Amniotic stem cell (primary cell): ENCODE data around the gene SFSWAP.
"Not testable (repeated sequence)": the region's sequence is repeated elsewhere in the genome, so short reads cannot be mapped to it uniquely, and the experiment has no call there.

ENCODE experiments used
- DNase-seq: peaks from one replicate; lab custom pipeline; 2025; lab: John Stamatoyannopoulos, UW

The SFSWAP gene

DNA sequence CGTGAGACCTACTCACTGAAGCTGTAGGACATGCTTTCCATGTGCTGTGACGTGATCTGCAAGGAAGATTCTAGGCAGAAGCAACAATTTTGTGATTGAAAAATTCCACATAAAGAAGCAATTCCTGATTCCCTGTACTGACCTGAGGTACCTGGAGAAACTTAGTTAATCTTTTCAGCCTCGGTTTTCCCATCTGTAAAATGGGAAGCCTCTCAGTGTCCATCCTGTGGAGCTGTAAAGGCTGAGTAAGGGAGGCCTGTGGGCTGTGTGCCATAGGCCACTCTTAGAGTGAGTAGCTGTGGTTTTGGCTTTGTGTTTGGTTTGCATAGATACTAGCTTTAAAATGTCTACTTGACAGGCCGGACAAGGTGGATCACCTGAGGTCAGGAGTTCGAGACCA, 50.7 kb downstream of the SFSWAP start:
- DNase-seq: no peak

DNA sequence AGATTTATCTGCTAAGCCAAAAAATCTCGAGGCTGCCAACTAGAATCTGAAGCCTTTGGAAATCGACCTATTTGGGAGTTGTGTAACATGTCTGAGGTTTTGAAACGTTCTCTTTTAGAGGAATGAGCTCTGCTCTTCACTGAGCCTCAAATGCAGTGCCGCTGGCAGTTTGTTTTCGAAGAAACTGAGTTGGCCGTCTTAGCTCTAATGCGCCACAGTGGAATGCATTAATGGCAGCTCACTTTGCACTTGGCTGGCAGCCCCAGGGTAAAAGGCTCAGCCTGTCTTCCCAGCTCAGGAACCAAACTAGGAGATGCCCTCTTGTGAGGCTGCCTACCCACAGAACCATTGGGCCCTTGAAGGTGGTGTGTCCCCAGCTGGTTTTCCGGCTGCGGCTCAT, 53.8 kb downstream of the SFSWAP start:
- no peak for DNase-seq

DNA sequence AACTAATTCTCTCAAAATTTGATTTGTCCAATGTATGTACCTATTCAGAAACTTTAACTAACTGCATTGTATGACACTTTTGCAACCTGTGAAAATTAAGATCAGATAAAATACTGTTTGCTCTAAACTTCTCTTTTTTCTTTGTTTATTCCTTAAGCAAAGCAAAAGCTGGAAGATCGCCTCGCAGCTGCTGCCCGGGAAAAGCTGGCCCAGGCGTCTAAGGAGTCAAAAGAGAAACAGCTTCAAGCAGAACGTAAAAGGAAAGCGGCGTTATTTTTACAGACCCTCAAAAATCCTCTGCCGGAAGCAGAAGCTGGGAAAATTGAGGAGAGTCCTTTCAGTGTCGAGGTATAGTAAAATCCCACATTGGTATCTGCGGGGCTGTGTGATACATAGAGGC, 55.1 kb downstream of the SFSWAP start:
- no peak for DNase-seq

DNA sequence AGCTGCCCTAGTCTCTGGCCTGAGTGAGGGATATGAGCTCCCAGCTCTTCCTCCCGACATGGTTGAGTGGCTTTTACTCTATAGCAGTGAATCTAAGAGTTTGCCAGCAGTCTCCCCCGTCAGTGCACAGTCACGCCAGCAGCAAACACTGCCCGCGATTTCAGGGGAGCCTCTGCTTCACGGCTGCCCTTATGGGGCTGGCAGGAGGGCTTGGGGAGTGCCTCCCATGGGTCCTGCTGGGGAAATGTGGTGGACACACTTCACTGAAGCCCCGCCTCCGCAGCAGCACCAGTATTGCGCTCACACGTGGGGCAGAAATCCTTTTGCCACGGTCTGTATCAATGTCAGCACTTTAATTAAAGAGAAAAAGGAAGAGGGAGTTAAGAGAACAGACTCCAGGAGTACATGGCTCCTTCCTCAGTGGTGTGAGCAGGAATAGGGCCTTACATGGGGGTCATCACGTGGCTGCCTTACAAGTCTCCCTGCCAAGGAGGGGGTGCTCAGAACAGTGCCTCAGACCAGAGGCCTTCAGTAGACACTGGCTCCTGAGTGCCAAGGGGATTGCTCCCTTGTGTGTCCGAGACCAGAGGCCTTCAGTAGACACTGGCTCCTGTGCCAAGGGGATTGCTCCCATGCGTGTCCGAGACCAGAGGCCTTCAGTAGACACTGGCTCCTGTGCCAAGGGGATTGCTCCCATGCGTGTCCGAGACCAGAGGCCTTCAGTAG, 55.7 kb downstream of the SFSWAP start:
- DNase-seq: no peak

DNA sequence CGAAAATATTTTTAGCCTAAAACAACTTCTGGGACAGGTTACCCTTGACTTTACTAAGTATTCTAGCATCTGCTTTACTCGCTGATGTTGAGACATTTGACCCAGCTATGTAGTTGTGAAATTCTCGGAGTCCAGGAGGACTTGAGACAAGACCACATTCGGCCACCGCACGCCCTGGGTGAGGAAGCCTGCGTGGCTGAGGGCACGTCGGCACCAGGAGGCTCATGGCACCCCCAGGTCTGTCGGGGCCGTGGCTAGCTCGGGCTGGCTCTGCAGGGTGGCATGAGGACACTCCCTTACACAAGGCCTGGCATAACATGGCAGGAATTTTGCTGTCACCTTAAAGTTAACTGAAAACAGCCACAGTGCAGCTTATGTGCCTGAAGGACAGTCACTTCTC, 59.2 kb downstream of the SFSWAP start:
- no peak for DNase-seq

DNA sequence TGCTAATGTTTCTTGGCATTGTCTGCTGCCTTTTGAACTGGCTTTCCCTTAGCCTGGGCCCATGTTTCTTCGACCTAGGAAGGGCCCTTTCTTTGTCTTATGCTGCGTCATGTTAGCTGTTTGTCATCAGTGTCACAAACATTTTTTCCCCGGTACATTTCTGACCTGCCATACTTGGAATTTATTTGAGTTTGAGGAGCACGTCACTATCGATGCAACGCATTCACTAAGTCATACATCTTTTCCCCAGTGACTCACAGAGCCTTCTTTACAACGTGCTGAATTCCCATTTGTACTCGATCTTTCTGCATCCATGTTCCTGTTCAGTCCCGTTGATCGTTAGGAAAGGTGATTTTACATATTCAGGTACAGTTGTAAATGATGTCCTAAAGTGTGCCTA, 61.1 kb downstream of the SFSWAP start:
- DNase-seq: no peak

DNA sequence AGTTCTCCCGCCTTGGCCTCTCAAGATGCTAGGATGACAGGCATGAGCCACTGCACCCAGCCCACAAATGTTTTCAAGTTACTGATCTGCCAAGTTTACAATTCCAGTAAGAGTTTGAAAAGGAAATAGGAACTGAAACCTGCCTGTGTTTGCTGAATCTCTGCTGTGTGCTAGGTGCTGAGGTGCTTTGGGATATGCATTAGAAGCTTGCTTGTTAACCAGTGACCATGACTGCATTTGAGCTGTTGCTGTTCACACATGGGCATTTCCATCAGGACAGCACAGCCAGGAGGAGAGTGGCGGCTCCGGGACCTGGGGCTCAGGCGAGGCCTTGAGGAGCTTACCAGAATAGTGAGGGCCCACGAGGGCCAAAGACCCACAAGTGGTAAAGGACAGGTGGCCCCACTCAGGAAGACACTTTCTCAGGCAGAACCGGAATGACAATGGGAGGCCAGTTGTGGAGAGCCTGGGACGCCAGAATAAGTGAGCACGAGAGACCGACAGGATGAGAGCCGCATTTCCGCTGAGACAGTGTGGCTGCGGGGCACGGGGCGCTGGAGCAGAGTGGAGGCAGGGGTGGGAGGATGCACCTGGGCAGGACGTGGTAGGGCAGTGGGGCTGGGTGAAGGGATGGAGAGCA, 62.8 kb downstream of the SFSWAP start:
- no peak for DNase-seq

DNA sequence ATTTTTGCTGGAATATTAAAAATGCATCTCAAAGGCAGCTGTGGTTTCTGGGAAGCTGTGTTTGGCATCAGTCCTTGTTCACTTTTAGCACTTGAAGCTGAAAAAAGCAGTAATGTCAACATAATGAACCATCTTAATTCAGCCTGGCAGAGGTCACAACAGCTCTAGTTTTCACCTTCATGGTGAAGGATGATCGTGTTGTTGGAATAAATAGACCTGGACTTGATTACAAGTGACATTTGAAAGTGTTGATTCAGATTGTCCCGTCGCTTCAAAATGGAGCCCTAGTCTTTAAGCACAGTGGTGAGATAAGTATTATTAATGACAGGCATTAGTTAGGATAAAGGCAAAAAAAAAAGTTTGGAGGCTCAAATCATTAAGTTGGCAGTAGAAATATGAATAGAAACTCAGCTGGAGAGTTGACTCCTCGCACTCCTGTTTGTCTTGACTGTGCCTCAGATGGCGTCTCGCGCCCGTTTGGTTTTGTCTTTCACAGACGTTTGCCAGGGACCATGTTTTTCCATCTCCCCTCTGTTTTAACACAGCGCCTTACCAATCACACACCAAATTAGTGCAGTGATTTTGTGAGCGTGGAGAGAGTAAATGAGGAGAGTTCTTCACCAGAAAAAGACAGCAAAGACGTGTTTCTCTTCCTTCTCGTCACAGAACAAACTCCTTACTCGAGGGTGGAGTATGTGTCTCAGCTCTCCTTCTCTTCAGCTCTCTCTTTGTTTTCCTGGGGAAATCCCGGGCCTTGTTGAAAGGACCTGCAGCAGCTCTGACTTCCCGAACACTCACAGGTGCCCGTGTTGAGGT, 63.9 kb downstream of the SFSWAP start:
- no peak for DNase-seq

DNA sequence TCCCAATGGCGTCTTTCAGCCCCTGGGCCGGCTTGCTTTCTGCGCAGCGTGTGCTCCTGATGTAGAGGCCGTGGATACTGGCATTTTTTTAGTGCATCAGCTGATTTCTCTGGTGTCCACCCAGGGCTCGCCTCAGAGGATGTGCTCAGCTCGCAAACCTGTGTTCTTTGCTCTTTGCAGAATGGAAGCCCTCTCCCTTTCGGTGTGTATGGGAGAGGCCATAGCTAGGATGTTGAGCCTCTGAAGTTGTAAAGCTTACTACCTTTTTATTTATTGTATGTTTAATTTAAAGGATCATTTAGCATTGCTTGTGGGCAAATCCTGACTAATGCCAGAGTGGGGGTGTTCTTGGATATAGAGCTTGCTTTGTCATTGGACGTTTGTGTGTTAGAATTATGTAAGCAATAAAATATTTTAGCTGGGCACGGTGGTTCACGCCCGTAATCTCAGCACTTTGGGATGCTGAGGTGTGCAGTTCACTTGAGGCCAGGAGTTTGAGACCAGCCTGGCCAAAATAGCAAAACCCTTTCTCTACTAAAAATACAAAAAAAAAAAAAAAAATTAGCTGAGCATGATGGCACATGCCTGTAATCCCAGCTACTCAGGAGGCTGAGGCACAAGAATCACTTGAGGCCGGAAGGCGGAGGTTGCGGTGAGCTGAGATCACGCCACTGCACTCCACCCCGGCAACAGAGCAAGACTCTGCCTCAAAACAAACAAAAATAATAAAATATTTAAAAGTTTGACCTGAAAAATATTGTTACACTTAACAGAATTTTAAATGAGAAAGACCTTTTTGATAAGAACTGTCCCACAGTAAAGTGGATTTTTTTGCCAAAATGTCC, 64.7 kb downstream of the SFSWAP start:
- no peak for DNase-seq

DNA sequence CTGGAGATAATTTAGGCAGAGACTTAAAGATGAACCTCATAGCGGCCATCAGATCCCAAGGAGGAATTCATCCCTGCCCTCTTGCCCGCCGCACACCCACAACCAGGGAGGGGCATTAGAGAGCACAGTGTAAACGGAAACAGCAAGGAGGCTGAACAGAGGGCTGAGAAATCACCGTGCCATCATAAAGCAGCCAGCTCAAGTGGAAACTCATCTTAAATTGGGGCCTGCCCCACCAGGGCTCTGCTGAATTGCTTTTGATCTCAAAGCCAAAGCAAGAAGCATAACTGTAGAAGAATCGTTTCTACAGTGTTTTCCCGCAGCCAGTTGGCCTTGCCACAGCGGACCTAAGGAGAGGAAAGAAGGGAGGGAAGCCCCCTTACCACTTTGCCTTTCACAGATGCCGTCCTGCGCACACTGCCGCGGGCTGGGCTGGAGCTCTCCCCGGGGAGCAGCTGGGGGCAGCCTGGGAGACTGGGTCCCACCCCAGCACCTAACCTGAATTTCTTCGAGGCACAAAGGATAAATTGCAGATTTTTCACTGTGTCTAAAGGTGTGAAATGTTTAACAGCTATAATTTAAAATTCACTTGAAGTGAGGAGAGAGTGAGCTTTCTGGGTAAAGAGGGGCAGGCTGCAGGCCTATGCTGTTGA, 65.5 kb downstream of the SFSWAP start:
- DNase-seq: no peak

DNA sequence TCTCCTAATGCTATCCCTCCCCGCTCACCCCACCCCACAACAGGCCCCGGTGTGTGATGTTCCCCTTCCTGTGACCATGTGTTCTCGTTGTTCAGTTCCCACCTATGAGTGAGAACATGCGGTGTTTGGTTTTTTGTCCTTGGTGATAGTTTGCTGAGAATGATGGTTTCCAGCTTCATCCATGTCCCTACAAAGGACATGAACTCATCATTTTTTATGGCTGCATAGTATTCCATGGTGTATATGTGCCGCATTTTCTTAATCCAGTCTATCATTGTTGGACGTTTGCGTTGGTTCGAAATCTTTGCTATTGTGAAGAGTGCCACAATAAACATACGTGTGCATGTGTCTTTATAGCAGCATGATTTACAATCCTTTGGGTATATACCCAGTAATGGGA, 66.4 kb downstream of the SFSWAP start:
- DNase-seq: not testable (repeated sequence)

DNA sequence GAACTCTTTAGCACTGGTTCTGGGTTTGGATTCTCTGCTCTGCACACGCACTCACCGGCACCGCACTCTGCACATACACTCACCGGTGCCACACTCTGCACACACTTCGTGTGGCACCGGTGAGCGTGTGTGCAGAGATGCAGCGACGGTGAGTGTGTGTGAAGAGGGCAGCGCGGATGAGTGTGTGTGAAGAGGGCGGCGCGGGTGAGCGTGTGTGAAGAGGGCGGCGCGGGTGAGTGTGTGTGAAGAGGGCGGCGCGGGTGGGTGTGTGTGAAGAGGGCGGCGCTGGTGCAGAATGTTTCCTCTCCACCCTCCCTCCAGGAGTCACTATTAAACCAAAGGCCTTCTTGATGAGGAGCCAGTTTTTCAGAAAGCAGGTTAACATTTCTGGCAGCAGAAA, 68.1 kb downstream of the SFSWAP start:
- DNase-seq: no peak

DNA sequence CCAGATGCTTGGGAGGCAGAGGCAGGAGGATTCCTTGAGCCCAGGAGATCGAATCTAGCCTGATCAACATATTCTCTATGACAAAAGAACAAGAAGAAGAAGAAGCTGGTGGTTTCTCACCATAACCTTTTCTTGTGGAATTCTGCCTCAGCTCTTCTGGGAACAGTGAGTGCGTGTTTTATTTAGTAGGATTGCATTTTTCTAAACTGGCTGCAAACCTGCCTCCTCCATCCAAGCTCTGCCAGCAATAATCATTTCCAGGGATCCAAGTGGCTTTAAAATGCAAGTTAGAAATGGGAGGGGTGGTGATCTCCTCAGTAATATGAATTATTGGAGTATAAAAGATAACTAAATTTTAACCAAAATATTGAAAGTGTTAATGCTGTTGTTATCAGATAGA, 71.2 kb downstream of the SFSWAP start:
- no peak for DNase-seq

DNA sequence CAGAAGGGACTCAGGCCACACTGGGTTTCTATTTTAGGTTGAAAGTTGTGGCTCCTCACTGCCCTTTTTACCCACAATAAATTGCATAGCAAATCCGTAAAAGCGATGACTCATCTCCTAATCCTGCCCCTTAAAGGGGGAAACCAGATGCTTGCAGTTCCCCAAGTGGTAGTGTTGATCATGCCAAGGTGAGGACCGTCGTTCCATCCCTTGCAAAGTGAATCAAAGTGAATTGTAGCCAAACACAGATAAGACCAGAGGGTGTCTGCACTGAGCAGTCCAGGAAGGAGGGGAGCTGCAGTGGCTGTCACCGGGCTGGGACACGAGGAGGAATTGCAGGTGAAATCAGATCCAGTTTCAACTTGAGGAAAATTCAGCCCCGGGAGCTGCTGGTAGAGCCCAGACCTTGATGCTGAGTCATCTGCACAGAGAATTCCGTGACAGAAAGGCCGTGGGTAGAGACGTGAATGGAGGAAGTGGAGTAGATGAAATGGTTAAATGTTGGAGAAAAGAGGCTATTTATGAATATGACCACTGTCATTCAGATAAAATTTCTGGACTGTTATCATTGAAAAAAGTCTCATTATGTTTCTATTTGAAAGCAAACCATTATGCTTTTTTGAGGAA, 73.1 kb downstream of the SFSWAP start:
- DNase-seq: peak; percentile 81

DNA sequence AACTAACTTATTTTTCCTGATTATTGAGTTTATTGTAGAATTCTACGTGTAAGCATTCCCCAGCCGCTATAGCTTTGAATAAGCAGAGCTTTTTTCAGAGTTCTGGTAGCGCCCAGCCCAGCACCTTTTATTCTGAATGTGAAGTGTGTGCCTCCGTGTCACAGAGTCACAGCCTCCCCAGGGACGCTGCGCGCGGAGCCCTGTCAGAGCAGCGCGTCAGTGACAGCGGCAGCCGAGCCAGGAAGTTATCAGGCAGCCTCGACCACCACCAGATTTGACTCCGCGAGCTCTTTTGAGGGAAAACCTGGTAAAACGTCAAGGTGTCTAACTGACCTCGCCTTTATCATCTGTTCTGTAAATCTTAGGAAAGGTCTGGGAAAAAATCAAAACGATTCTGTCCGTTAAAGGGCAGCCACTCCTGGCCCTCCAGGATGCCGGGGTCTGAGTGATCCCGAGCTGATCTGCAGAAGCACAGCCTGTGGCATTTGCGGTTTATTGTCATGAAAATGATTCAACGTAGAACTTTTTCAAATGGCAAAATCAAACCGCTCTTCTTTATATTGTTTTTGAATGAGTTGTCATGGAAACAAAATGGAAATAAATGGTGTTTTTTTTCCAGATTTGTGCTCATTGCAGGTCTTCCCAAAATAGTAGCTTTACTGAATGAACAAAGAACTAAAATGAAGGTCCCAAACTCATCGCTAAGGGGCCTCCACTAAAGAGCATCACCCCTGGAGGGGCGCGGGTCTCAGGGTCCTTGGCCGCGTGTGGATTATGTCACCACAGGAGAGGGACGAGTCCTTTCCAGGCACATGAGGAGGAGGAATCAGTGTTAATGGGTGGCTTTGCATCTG, 74.2 kb downstream of the SFSWAP start:
- no peak for DNase-seq

DNA sequence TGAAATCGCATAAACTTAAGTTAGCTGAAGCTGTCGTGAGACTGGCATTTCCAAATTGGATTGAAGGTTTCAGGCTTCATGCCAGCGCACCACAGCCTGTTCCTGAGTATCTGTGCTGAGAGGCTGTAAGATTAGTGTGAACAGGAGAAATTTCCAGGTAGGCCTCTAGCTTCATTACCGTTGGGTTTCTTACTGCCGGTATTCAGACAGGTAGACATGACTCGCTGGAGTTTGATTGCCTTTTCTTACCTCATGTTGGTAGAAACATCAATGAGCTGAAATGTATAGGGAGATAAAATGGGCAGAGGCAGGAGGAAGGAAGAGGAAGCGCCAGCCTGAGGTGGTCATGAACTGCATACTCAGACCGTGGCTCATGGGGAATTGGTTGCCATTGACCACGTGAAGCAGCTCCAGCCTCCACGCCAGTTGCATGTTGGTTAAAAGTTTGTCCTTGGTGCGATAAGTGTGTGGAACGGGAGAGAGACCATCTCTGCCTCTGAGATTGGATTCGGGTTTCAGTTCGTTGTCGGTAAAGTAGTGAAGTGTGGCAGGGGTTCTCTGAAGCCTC, 75.0 kb downstream of the SFSWAP start:
- DNase-seq: no peak

DNA sequence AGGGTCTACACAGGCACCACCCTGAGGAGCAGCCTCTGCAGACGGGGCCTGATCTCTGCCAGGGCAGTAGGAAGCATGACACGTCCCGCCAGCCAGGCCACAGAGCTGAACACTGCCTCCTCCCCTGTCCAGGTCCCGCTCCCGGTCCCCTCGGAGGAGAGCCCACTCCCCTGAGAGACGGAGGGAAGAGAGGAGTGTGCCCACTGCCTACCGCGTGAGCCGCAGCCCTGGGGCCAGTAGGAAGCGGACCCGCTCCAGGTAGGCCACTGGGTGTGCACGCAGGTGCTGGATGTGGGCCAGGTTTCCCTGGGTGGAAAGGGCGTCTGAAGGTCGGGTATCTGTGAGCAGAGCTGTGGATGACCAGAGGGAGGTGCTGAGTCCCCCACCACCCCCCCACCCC, 75.4 kb downstream of the SFSWAP start:
- DNase-seq: no peak

DNA sequence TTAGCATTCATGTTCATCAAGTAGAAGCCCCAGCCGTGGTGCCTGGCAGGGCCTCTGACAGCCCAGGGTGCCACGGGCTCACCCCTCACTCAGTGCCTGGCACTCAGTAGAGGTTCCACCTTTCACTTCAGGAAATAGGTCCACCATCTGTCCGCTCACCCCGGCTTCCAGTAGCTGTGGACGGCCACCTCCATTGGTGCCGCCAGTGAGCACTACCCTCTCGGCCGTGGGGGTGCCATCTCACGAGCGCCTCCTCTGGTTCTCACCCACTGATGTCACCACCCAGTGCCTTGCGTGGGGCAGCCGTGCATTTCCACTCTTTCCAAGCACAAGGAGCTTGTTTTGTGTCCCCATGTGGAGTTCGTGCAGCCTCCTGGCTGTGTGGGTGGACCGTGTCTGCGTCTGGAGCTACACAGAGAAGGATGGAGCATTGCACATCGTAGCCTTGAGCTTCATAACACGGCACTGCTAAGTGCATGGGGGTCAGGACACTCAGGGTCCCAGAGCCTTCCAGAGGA, 76.3 kb downstream of the SFSWAP start:
- no peak for DNase-seq

DNA sequence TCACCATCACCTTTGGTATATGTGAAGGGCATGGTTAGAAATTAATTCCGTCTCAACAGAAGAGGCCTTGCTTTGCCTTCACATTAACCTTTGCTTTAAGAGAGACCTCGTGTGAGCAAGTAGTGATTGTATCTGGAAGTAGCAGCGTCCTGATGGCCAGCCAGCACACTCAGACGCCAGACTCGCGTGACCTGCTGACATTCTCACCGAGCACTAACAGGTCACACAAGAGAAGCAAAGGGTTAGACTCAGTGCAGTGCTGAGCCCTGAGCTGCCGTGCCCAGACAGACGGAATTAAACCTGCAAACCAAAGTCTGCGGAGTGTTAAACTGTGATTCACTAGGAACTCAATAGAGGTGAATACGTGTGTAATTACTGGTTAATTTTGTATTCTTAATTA, 77.2 kb downstream of the SFSWAP start:
- DNase-seq: no peak

DNA sequence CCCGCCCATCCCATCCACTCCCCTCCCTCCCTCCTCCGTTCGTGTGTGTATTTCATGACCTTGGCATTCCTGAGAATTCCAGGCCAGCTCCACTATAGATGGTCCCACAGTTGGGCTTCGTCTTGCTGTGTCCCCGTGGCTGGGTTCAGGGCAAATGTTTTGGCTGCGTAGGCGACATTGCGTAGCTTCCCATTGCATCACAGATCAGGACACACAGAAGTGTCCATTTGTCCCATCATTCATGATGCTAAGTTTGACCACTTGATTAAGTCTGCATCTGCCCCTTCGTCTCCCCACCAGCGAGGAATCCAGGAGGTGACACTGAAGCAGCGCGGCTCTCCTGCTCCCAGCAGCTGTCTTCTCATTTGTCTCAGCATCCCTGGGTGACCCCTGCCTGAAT, 78.7 kb downstream of the SFSWAP start:
- DNase-seq: no peak
